Neural cell (in vitro differentiated cells): ENCODE data around the gene GRIFIN. TPM values are rescaled to one million over a fixed set of nuclear protein-coding genes. Genes with fewer than 3 reads are reported as not detected.

Source experiments
- H2AFZ ChIP-seq: fragments of 200-600, 300-800 bp; sonication (generic), shearing (Covaris generic); 2 replicates; pipeline ENCODE4 v1.6.0; 2014; ENCODE audit warnings: low read depth, mild to moderate bottlenecking, antibody characterized with exemption, low read length, moderate library complexity
- H3F3A ChIP-seq: fragments of 200-600 bp; shearing (Covaris generic); 2 replicates; pipeline ENCODE4 v1.6.1; 2016; ENCODE audit warnings: mild to moderate bottlenecking, moderate library complexity, mixed read lengths, antibody characterized with exemption, low read length; ENCODE audit not compliant: insufficient read depth, poor library complexity, severe bottlenecking
- H3K27ac ChIP-seq: fragments of 200-600, 300-800 bp; sonication (generic), shearing (Covaris generic); 2 replicates; pipeline ENCODE4 v1.5.1; 2014; ENCODE audit warnings: mild to moderate bottlenecking, low read length, moderate library complexity
- H3K27me3 ChIP-seq: fragments of 300-800, 200-600 bp; sonication (generic), shearing (Covaris generic); 2 replicates; pipeline ENCODE4 v1.6.0; 2014; ENCODE audit warnings: mild to moderate bottlenecking, low read depth, low read length, moderate library complexity; ENCODE audit not compliant: insufficient read depth
- H3K36me3 ChIP-seq: fragments of 300-800, 200-600 bp; sonication (generic), shearing (Covaris generic); 2 replicates; pipeline ENCODE4 v1.5.1; 2014; ENCODE audit warnings: mild to moderate bottlenecking, antibody characterized with exemption, low read length, moderate library complexity; ENCODE audit not compliant: insufficient read depth
- H3K4me2 ChIP-seq: fragments of 300-800, 200-600 bp; sonication (generic), shearing (Covaris generic); 2 replicates; pipeline ENCODE4 v1.6.0; 2014; ENCODE audit warnings: mild to moderate bottlenecking, low read length
- H3K4me3 ChIP-seq: fragments of 300-800, 200-600 bp; sonication (generic), shearing (Covaris generic); 2 replicates; pipeline ENCODE4 v1.5.1; 2014; ENCODE audit warnings: mild to moderate bottlenecking, low read length, moderate library complexity
- H3K79me2 ChIP-seq: fragments of 200-600 bp; shearing (Covaris generic); replicated peaks from 2 replicates; pipeline ENCODE4 v1.6.0; 2014; ENCODE audit warnings: mild to moderate bottlenecking, low read length, moderate library complexity; ENCODE audit not compliant: insufficient read depth
- H3K9ac ChIP-seq: fragments of 300-800, 200-600 bp; sonication (generic), shearing (Covaris generic); 2 replicates; pipeline ENCODE4 v1.6.1; 2016; ENCODE audit warnings: mild to moderate bottlenecking, low read length, mixed read lengths
- H3K9me2 ChIP-seq: fragments of 200-600 bp; shearing (Covaris generic); 2 replicates; pipeline ENCODE4 v1.6.1; 2016; ENCODE audit warnings: mild to moderate bottlenecking, low read length, mixed read lengths; ENCODE audit not compliant: insufficient read depth
- H3K9me3 ChIP-seq: fragments of 200-600, 300-800 bp; sonication (generic), shearing (Covaris generic); 2 replicates; pipeline ENCODE4 v1.6.1; 2016; ENCODE audit warnings: mild to moderate bottlenecking, mixed run types, low read length, moderate library complexity, mixed read lengths
- H4K20me1 ChIP-seq: fragments of 200-600 bp; shearing (Covaris generic); 2 replicates; pipeline ENCODE4 v1.6.1; 2016; ENCODE audit warnings: mild to moderate bottlenecking, mixed run types; ENCODE audit not compliant: insufficient read depth
- CTCF ChIP-seq: fragments of 450-650 bp; IDR thresholded peaks from 2 replicates; pipeline ENCODE4 v1.5.1; 2014; ENCODE audit warnings: antibody characterized with exemption, mild to moderate bottlenecking, moderate library complexity; ENCODE audit not compliant: poor library complexity, severe bottlenecking
- EP300 ChIP-seq: fragments of 450-650 bp; conservative IDR thresholded peaks from 2 replicates; pipeline ENCODE4 v1.6.1; 2014; ENCODE audit warnings: antibody characterized with exemption, mild to moderate bottlenecking, moderate library complexity; ENCODE audit not compliant: poor library complexity, severe bottlenecking
- EZH2 ChIP-seq: fragments of 200-600, 300-800 bp; shearing (Covaris generic), sonication (generic); IDR thresholded peaks from 2 replicates; pipeline ENCODE4 v1.6.1; 2014; ENCODE audit warnings: antibody characterized with exemption, low read length, borderline replicate concordance, mild to moderate bottlenecking; ENCODE audit not compliant: insufficient read depth, poor library complexity, severe bottlenecking
- MXI1 ChIP-seq: fragments of 450-650 bp; conservative IDR thresholded peaks from 2 replicates; pipeline ENCODE4 v1.6.1; 2014; ENCODE audit warnings: antibody characterized with exemption, mild to moderate bottlenecking; ENCODE audit not compliant: poor library complexity, severe bottlenecking
- POLR2AphosphoS5 ChIP-seq: IDR thresholded peaks from 2 replicates; pipeline ENCODE4 v1.6.1; 2012
- RAD21 ChIP-seq: fragments of 450-650 bp; conservative IDR thresholded peaks from 2 replicates; pipeline ENCODE4 v1.6.1; 2014; ENCODE audit warnings: antibody characterized with exemption, mild to moderate bottlenecking, moderate library complexity
- REST ChIP-seq: IDR thresholded peaks from 2 replicates; pipeline ENCODE4 v1.6.1; 2012; ENCODE audit warnings: borderline replicate concordance
- SMC3 ChIP-seq: fragments of 450-650 bp; conservative IDR thresholded peaks from 2 replicates; pipeline ENCODE4 v1.6.1; 2014; ENCODE audit warnings: antibody characterized with exemption, mild to moderate bottlenecking, moderate library complexity; ENCODE audit not compliant: poor library complexity
- TAF1 ChIP-seq: IDR thresholded peaks from 2 replicates; pipeline ENCODE4 v1.6.1; 2012; ENCODE audit warnings: low read depth
- polyA plus RNA-seq: library from polyadenylated mRNA; depleted of rRNA; stranded (reverse); fragments of >200 nt; gene quantifications from 2 replicates; pipeline ENCODE4 v1.2.3, GENCODE V29; 2014

Gene GRIFIN
- polyA plus RNA-seq, 1 donor from 2014 or later = not detected

GRCh38 chr7:2523941-2524807 lies 48.0 kb upstream of the GRIFIN start:
- Histone ChIP-seq H3K79me2 (peaks cover 34% of the 10 kb centered on the region), H3K36me3 (no peaks in the 10 kb centered on the region), H3K27me3 (peaks cover 6% of the 10 kb centered on the region), H3K9ac (no peak overlapping the region), H3K4me3 (no peak overlapping the region), H3F3A (no peaks in the 10 kb centered on the region), H3K9me2 (no peaks in the 10 kb centered on the region), H3K9me3 (no peaks in the 10 kb centered on the region), H4K20me1 (no peaks in the 10 kb centered on the region), H2AFZ (no peak overlapping the region), H3K4me2 (no peak overlapping the region), H3K27ac (no peak overlapping the region)
- TF ChIP-seq SMC3 (no peak), RAD21 (no peak), CTCF (no peak), EZH2 (no peak), POLR2AphosphoS5 (no peak), TAF1 (no peak), EP300 (no peak), MXI1 (no peak), REST (no peak)

- TF ChIP-seq EP300 = no peak
- no peak for TF ChIP-seq MXI1
- no peak for TF ChIP-seq EZH2
- TF ChIP-seq POLR2AphosphoS5 = no peak
- TF ChIP-seq REST = no peak
- no peak for TF ChIP-seq TAF1
- no peak for TF ChIP-seq SMC3
- TF ChIP-seq RAD21 = no peak
- TF ChIP-seq CTCF = no peak
- Histone ChIP-seq H3K36me3 (no peaks in the 10 kb centered on the region), H3K79me2 (peaks cover 34% of the 10 kb centered on the region), H2AFZ (no peak overlapping the region), H3K9me2 (no peaks in the 10 kb centered on the region), H3K4me3 (no peak overlapping the region), H4K20me1 (no peaks in the 10 kb centered on the region), H3K4me2 (no peak overlapping the region), H3K9me3 (no peaks in the 10 kb centered on the region), H3K9ac (no peak overlapping the region), H3K27me3 (peaks cover 8% of the 10 kb centered on the region), H3K27ac (no peak overlapping the region), H3F3A (no peaks in the 10 kb centered on the region)
Observed at GRCh38 chr7:2523461-2523936, 47.3 kb upstream of the GRIFIN start.
